OCI-LY7 (cell line): ENCODE data around the gene PRR30.

ENCODE experiments used
- CTCF ChIP-seq: fragments of 200-600 bp; sonication (generic); conservative IDR thresholded peaks from 2 replicates; pipeline ENCODE4 v1.5.1; 2014; ENCODE audit warnings: mild to moderate bottlenecking, antibody characterized with exemption, low read length, moderate library complexity, mixed read lengths
- EZH2phosphoT487 ChIP-seq: fragments of 200-600 bp; sonication (generic); IDR thresholded peaks from 2 replicates; pipeline ENCODE4 v1.6.1; 2018; ENCODE audit warnings: low read depth, borderline replicate concordance, mild to moderate bottlenecking, mixed run types, antibody characterized with exemption, low read length, moderate library complexity, mixed read lengths

- TF ChIP-seq CTCF (no peak), EZH2phosphoT487 (no peak)
Measured at GRCh38 chr2:27130396-27130795, 8.8 kb downstream of the PRR30 start.
